Activated naive CD8-positive, alpha-beta T cell treated with anti-CD3 and anti-CD28 coated beads for 36 hours (primary cell): ENCODE measurements around the gene PID1. TPM values are rescaled to one million over a fixed set of nuclear protein-coding genes. Genes with fewer than 3 reads are reported as not detected.
"Not testable (repeated sequence)": the region's sequence is repeated elsewhere in the genome, so short reads cannot be mapped to it uniquely, and the experiment has no call there.

Experiments used
- DNase-seq: peaks from one replicate; pipeline ENCODE4 v3.0.0; 2021
- H3K27ac Mint-ChIP-seq: one replicate; pipeline ENCODE4 v1.8.0; 2022; ENCODE audit warnings: mild to moderate bottlenecking, moderate library complexity, mixed read lengths
- H3K27me3 Mint-ChIP-seq: one replicate; pipeline ENCODE4 v1.8.0; 2022; ENCODE audit warnings: mild to moderate bottlenecking, mixed read lengths
- H3K36me3 Mint-ChIP-seq: one replicate; pipeline ENCODE4 v1.8.0; 2021; ENCODE audit warnings: mild to moderate bottlenecking, mixed read lengths
- H3K4me1 Mint-ChIP-seq: one replicate; pipeline ENCODE4 v1.8.0; 2021; ENCODE audit warnings: mixed read lengths
- H3K4me3 Mint-ChIP-seq: one replicate; pipeline ENCODE4 v1.8.0; 2022; ENCODE audit warnings: mild to moderate bottlenecking, moderate library complexity, mixed read lengths
- H3K9me3 Mint-ChIP-seq: one replicate; pipeline ENCODE4 v1.8.0; 2022; ENCODE audit warnings: mixed read lengths
- total RNA-seq, 2 experiments: library from RNA; stranded (reverse); gene quantifications; one replicate each; pipeline ENCODE4 v1.2.3, GENCODE V29; 2021

PID1 gene
- total RNA-seq, 2 experiments from 2014 or later: not detected

- no peaks in the 10 kb centered on the region for H3K36me3 Mint-ChIP-seq
- H3K27ac Mint-ChIP-seq: no peak overlapping the region
- no peaks in the 10 kb centered on the region for H3K4me1 Mint-ChIP-seq
- no peak overlapping the region for H3K4me3 Mint-ChIP-seq
- no peaks in the 10 kb centered on the region for H3K27me3 Mint-ChIP-seq
- H3K9me3 Mint-ChIP-seq: peaks cover 2% of the 10 kb centered on the region
- DNase-seq: no peak
Measured at GRCh38 chr2:229210641-229211040, 60.4 kb downstream of the PID1 start.

- no peak for DNase-seq
- H3K27ac Mint-ChIP-seq: no peak overlapping the region
- peaks cover 2% of the 10 kb centered on the region for H3K9me3 Mint-ChIP-seq
- H3K4me3 Mint-ChIP-seq: no peak overlapping the region
- no peaks in the 10 kb centered on the region for H3K36me3 Mint-ChIP-seq
- H3K4me1 Mint-ChIP-seq: no peaks in the 10 kb centered on the region
- no peaks in the 10 kb centered on the region for H3K27me3 Mint-ChIP-seq
Measured at GRCh38 chr2:229206548-229206947, 64.5 kb downstream of the PID1 start.

GRCh38 chr2:229205704-229206103 is 65.4 kb downstream of the PID1 start:
- DNase-seq: no peak
- Mint-ChIP-seq H3K9me3 (peaks cover 2% of the 10 kb centered on the region), H3K4me3 (no peak overlapping the region), H3K36me3 (no peaks in the 10 kb centered on the region), H3K27ac (no peak overlapping the region), H3K27me3 (no peaks in the 10 kb centered on the region), H3K4me1 (no peaks in the 10 kb centered on the region)

DNA sequence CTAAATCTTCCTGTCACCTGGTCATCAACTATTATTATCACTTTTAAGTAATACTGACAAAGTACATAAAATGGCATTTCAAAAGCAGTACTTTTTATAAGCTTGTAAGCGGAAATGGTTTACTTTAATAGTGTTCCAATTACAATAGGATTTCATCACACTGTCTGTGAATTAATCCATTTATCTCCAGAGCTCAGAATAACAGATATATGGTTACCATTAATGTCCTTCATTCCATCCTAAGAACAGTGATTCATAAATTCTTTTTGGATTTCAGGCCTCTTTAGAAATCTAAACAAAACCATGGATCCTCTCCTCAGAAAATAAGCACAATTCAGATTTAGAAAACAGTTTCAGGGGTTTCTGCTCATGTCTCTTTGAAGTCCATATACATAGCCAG is 68.4 kb downstream of the PID1 start:
- Mint-ChIP-seq H3K27me3 (no peaks in the 10 kb centered on the region), H3K9me3 (no peaks in the 10 kb centered on the region), H3K4me3 (no peak overlapping the region), H3K4me1 (no peaks in the 10 kb centered on the region), H3K27ac (no peak overlapping the region), H3K36me3 (no peaks in the 10 kb centered on the region)
- no peak for DNase-seq

DNA sequence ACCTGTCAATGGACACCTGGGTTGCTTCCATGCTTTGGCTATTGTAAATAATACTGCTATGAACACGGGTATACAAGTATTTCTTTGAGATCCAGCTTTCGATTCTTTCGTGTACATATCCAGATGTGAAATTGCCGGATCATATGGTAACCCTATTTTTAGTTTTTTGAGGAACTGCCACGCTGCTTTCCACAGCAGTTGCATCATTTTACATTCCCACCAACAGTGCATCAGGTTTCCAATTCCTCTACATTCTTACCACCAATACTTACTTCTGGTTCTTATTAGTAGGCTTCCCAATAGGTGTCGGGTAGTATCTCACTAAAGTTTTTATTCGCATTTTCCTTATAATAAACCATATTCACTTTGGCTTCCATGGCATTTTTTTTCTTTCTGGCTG is 69.6 kb downstream of the PID1 start:
- Mint-ChIP-seq H3K4me1 (no peaks in the 10 kb centered on the region), H3K4me3 (no peak overlapping the region), H3K27me3 (no peaks in the 10 kb centered on the region), H3K27ac (no peak overlapping the region), H3K36me3 (no peaks in the 10 kb centered on the region), H3K9me3 (no peaks in the 10 kb centered on the region)
- no peak for DNase-seq

- Mint-ChIP-seq H3K27ac (no peak overlapping the region), H3K27me3 (no peaks in the 10 kb centered on the region), H3K4me1 (no peaks in the 10 kb centered on the region), H3K9me3 (no peaks in the 10 kb centered on the region), H3K36me3 (no peaks in the 10 kb centered on the region), H3K4me3 (no peak overlapping the region)
- no peak for DNase-seq
Measured at GRCh38 chr2:229199267-229199666, 71.8 kb downstream of the PID1 start.

DNA sequence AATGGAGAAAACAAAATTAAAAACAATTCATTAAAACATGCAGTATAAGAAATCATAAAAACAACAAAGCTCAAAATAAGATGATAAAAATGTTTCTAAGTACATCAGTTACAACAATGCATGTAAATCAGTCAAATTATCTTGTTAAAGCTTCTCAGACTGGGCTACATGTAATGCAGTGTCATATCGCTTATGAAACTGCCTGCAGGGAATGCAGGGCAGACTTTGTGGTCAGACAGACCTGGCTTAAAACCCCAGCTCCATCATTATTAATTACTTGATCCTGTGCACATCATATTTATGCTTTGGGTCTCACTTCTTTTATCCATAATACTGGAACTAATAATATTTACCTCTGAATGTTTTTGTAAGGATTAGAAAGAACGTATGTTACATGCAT is 74.6 kb downstream of the PID1 start:
- H3K36me3 Mint-ChIP-seq: no peaks in the 10 kb centered on the region
- no peak overlapping the region for H3K27ac Mint-ChIP-seq
- no peaks in the 10 kb centered on the region for H3K4me1 Mint-ChIP-seq
- no peak overlapping the region for H3K4me3 Mint-ChIP-seq
- no peak for DNase-seq
- no peaks in the 10 kb centered on the region for H3K9me3 Mint-ChIP-seq
- H3K27me3 Mint-ChIP-seq: no peaks in the 10 kb centered on the region

- H3K27me3 Mint-ChIP-seq: no peaks in the 10 kb centered on the region
- H3K4me1 Mint-ChIP-seq: no peaks in the 10 kb centered on the region
- H3K4me3 Mint-ChIP-seq: no peak overlapping the region
- DNase-seq: no peak
- no peak overlapping the region for H3K27ac Mint-ChIP-seq
- H3K9me3 Mint-ChIP-seq: no peaks in the 10 kb centered on the region
- H3K36me3 Mint-ChIP-seq: no peaks in the 10 kb centered on the region
Measured at GRCh38 chr2:229195346-229195947, 75.6 kb downstream of the PID1 start.

- DNase-seq: no peak
- no peaks in the 10 kb centered on the region for H3K9me3 Mint-ChIP-seq
- H3K27me3 Mint-ChIP-seq: no peaks in the 10 kb centered on the region
- no peaks in the 10 kb centered on the region for H3K36me3 Mint-ChIP-seq
- no peak overlapping the region for H3K27ac Mint-ChIP-seq
- no peak overlapping the region for H3K4me3 Mint-ChIP-seq
- H3K4me1 Mint-ChIP-seq: no peaks in the 10 kb centered on the region
Measured at GRCh38 chr2:229193281-229193680, 77.8 kb downstream of the PID1 start.

GRCh38 chr2:229191413-229191812 is 79.7 kb downstream of the PID1 start:
- no peak for DNase-seq
- Mint-ChIP-seq H3K9me3 (peaks cover 10% of the 10 kb centered on the region), H3K4me3 (no peak overlapping the region), H3K4me1 (no peaks in the 10 kb centered on the region), H3K27me3 (no peaks in the 10 kb centered on the region), H3K36me3 (peaks cover 2% of the 10 kb centered on the region), H3K27ac (no peak overlapping the region)

DNA sequence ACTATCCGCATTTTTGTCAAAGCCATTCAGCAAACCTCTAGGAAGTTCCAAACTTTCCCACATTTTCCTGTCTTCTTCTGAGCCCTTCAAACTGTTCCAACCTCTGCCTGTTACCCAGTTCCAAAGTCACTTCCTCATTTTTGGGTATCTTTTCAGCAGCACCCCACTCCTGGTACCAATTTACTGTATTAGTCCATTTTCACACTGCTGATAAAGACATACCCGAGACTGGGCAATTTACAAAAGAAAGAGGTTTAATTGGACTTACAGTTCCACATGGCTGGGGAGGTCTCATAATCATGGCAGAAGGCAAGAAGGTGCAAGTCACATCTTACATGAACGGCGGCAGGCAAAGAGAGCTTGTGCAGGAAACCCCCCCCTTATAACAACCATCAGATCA is 84.0 kb downstream of the PID1 start:
- DNase-seq, H3K27ac Mint-ChIP-seq, H3K4me3 Mint-ChIP-seq, H3K27me3 Mint-ChIP-seq, H3K36me3 Mint-ChIP-seq, H3K4me1 Mint-ChIP-seq: not testable (repeated sequence)
- peaks cover 13% of the 10 kb centered on the region for H3K9me3 Mint-ChIP-seq

GRCh38 chr2:229181641-229182040 is 89.4 kb downstream of the PID1 start:
- Mint-ChIP-seq H3K27ac (no peak overlapping the region), H3K4me1 (no peaks in the 10 kb centered on the region), H3K4me3 (no peak overlapping the region), H3K9me3 (peaks cover 3% of the 10 kb centered on the region), H3K36me3 (no peaks in the 10 kb centered on the region), H3K27me3 (no peaks in the 10 kb centered on the region)
- no peak for DNase-seq

DNA sequence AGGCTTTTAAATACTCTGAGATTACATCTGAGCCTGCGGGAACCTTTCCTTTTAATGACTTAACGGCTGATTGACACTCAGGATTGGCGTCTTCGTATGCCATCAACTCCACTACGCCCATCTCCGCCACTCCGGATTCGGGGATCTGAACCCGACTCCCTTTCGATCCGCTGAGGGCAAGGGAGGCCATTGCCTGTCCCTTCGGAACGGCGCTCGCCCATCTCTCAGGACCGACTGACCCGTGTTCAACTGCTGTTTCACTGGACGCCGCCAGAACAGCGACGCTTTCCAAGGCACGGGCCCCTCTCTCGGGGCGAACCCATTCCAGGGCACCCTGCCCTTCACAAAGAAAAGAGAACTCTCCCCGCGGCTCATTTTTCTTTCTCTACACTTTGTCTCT is 90.4 kb downstream of the PID1 start:
- no peaks in the 10 kb centered on the region for H3K27me3 Mint-ChIP-seq
- no peaks in the 10 kb centered on the region for H3K4me1 Mint-ChIP-seq
- peaks cover 5% of the 10 kb centered on the region for H3K9me3 Mint-ChIP-seq
- H3K36me3 Mint-ChIP-seq: no peaks in the 10 kb centered on the region
- H3K27ac Mint-ChIP-seq: no peak overlapping the region
- H3K4me3 Mint-ChIP-seq: no peak overlapping the region
- no peak for DNase-seq

DNA sequence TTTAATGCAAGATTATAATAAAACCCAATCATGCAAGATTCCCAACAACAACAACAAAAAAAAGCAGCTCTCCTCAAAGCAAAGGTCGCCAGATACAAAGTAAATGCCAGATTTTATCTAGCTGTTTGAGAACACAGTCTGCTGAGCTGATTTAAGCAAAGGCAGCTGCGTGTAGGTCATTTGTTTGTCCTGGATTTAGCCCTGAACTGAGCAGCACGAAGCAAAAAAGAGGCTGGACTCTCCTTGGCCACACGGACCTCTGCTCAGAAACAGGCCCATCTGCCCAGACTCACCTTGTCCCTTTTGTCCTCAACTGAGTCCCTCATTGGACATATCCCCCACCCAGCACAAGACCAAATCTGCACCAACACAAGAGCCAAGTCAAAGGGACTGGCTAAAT is 91.5 kb downstream of the PID1 start:
- Mint-ChIP-seq H3K27ac (no peak overlapping the region), H3K9me3 (peaks cover 3% of the 10 kb centered on the region), H3K27me3 (no peaks in the 10 kb centered on the region), H3K4me3 (no peak overlapping the region), H3K36me3 (no peaks in the 10 kb centered on the region), H3K4me1 (no peaks in the 10 kb centered on the region)
- no peak for DNase-seq

DNA sequence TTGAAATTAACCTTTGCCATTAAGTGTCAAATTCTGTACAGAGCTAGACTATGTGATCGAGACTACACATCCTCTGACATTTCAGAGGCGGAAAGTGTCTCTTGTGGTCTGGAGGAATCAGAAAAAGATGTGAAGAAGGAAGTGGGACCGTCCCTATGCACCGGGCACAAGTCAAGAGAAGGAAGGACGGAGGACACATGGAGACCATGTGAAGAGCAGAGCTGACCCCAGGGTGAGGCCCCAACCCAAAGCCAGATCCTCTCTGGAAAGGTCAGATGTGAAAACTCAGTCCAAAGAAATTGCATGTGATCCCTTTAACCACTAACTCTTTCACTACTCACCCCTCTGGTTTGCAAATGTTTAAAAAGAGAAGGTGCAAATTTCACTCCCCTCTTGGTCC is 92.4 kb downstream of the PID1 start:
- no peak overlapping the region for H3K27ac Mint-ChIP-seq
- DNase-seq: no peak
- H3K27me3 Mint-ChIP-seq: no peaks in the 10 kb centered on the region
- no peaks in the 10 kb centered on the region for H3K36me3 Mint-ChIP-seq
- H3K9me3 Mint-ChIP-seq: peaks cover 3% of the 10 kb centered on the region
- no peak overlapping the region for H3K4me3 Mint-ChIP-seq
- no peaks in the 10 kb centered on the region for H3K4me1 Mint-ChIP-seq

DNA sequence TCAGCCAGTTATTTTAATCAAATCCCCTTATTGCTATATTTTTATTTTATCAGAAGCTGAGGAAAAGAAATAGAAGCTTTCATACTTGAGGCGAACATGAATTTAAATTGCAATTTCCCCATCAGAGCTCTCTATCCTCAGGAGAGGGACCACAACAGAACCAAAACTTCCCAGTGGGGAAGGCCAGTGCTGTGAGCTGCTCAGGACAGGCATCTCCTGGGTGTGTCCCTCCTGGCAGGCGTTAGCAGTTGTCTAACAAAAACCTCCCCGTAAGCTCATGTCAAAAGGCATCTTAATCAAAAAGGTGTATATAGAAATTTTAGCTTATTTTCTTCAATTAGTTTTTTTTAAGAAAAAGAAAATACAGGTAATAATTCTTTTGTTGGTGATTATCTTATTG is 93.0 kb downstream of the PID1 start:
- Mint-ChIP-seq H3K4me3 (no peak overlapping the region), H3K4me1 (no peaks in the 10 kb centered on the region), H3K36me3 (no peaks in the 10 kb centered on the region), H3K9me3 (peaks cover 3% of the 10 kb centered on the region), H3K27me3 (no peaks in the 10 kb centered on the region), H3K27ac (no peak overlapping the region)
- DNase-seq: no peak

DNA sequence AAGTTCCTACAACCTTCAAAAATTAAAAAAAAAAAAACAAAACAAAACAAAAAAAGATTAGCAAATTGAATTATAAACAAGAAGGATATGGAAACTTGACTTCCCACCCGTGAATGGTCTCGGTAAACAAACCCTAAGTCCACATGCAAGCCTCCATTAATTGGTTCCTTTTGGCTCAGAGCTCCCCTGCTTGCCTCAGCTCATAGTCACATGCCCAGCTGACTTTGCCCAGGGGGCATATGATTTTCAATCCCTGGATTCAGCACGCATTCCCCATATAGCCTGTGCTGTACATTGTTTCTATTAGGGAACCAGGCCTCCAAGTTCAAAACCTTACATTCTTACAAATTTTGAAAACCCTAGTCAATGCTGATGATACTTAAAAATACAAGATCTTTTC is 95.0 kb downstream of the PID1 start:
- H3K27me3 Mint-ChIP-seq: no peaks in the 10 kb centered on the region
- H3K27ac Mint-ChIP-seq: no peak overlapping the region
- no peak for DNase-seq
- H3K4me1 Mint-ChIP-seq: no peaks in the 10 kb centered on the region
- H3K4me3 Mint-ChIP-seq: no peak overlapping the region
- H3K36me3 Mint-ChIP-seq: no peaks in the 10 kb centered on the region
- peaks cover 3% of the 10 kb centered on the region for H3K9me3 Mint-ChIP-seq
